GM12878 (cell line): ENCODE data around the gene LAMA4. TPM values are rescaled to one million over a fixed set of nuclear protein-coding genes. Genes with fewer than 3 reads are reported as not detected.

Experiments used
- ATAC-seq: fragments of 200-7000 bp; cut with Tn5 transposase; 3 replicates; pipeline ENCODE4 v1.9.1; 2020; ENCODE audit warnings: mild to moderate bottlenecking, moderate library complexity
- BruUV-seq: library from RNA; stranded (reverse); fragments of 400-500 nt; replicated peaks from 2 replicates; lab custom pipeline; 2021; lab: Mats Ljungman, UMichigan
- CTCF ChIA-PET: fragments of 300-600 bp; sonication (Branson Sonifier 250); formaldehyde crosslinking; extraction: SDS; loops from one replicate; lab custom pipeline; 2021; ENCODE audit warnings: inconsistent platforms; lab: Yijun Ruan, JAX
- POLR2A ChIA-PET: fragments of 350-600 bp; formaldehyde crosslinking; extraction: SDS; loops from one replicate; lab custom pipeline; 2021; ENCODE audit warnings: inconsistent platforms; lab: Charles Lee
- RAD21 ChIA-PET: fragments of 300-600 bp; sonication (Branson Sonifier 250); formaldehyde crosslinking; loops from one replicate; lab custom pipeline; 2023; ENCODE audit warnings: antibody characterized with exemption; ENCODE audit not compliant: unreplicated experiment; lab: Charles Lee
- SMC1A ChIA-PET: fragments of 300-600 bp; sonication (Branson Sonifier 250); formaldehyde crosslinking; loops from one replicate; lab custom pipeline; 2023; ENCODE audit not compliant: unreplicated experiment, uncharacterized antibody; lab: Charles Lee
- DNase-seq: peaks from one replicate; pipeline ENCODE4 v3.0.0-alpha.2; 2011; ENCODE audit warnings: low read depth, low spot score
- FAIRE-seq: peaks from 3 replicates; lab custom pipeline; 2011; peaks lifted over from hg19 to GRCh38; lab: Jason Lieb, UNC
- H2AFZ ChIP-seq: 2 replicates; pipeline ENCODE4 v1.6.0; 2011; ENCODE audit warnings: low read depth, low read length, control low read depth; ENCODE audit not compliant: control insufficient read depth
- H3K27ac ChIP-seq: 2 replicates; pipeline ENCODE4 v1.5.1; 2011; ENCODE audit warnings: control low read depth; ENCODE audit not compliant: control insufficient read depth, insufficient read depth
- H3K27me3 ChIP-seq, 2 experiments: replicated peaks in 1 of 2; 2 replicates each; pipeline versions ENCODE4 v1.6.0 to v1.6.1; 2011; ENCODE audit warnings: low read length in 1 of 2; ENCODE audit not compliant: control insufficient read depth in 2 of 2, insufficient read depth in 2 of 2
- H3K36me3 ChIP-seq, 2 experiments: 2 replicates each; pipeline ENCODE4 v1.5.1; 2011; ENCODE audit warnings: low read length in 1 of 2; ENCODE audit not compliant: control insufficient read depth in 2 of 2, insufficient read depth in 2 of 2
- H3K4me1 ChIP-seq: 2 replicates; pipeline ENCODE4 v1.6.1; 2011; ENCODE audit warnings: mild to moderate bottlenecking, low read length, moderate library complexity, mixed read lengths; ENCODE audit not compliant: control insufficient read depth, insufficient read depth
- H3K4me2 ChIP-seq: 2 replicates; pipeline ENCODE4 v1.6.0; 2011; ENCODE audit warnings: control low read depth; ENCODE audit not compliant: control insufficient read depth, insufficient read depth
- H3K4me3 ChIP-seq: fragments of 200-600 bp; sonication (generic); 2 replicates; pipeline ENCODE4 v1.5.1; 2016
- H3K79me2 ChIP-seq: 2 replicates; pipeline ENCODE4 v1.6.0; 2011; ENCODE audit warnings: low read length; ENCODE audit not compliant: control insufficient read depth, insufficient read depth
- H3K9ac ChIP-seq: 2 replicates; pipeline ENCODE4 v1.8.0; 2011; ENCODE audit warnings: low read length, control low read depth, mixed read lengths; ENCODE audit not compliant: control insufficient read depth, insufficient read depth
- H3K9me3 ChIP-seq: replicated peaks from 3 replicates; pipeline ENCODE4 v1.5.1; 2011; ENCODE audit warnings: mild to moderate bottlenecking, low read length; ENCODE audit not compliant: control insufficient read depth, insufficient read depth
- H4K20me1 ChIP-seq: 2 replicates; pipeline ENCODE4 v1.6.0; 2011; ENCODE audit not compliant: control insufficient read depth, insufficient read depth
- BCL11A ChIP-seq: IDR thresholded peaks from 2 replicates; pipeline ENCODE4 v1.6.1; 2011; ENCODE audit warnings: low read depth, low read length
- WGBS: methylation state at CpG from one replicate; pipeline ENCODE4 v1.1.6; 2016; ENCODE audit warnings: low lambda C conversion rate; ENCODE audit not compliant: insufficient replicate concordance, insufficient coverage; ENCODE audit errors: missing lambda C conversion rate; 5-methylcytosine and 5-hydroxymethylcytosine counted together
- in situ Hi-C: fragments of 300-500 bp; cut with MboI; formaldehyde crosslinking; loops from 9 replicates; pipeline ENCODE4 v1.14.3; 2018; ENCODE audit warnings: mixed read lengths
- intact Hi-C: fragments of 100-400 bp; cut with micrococcal nuclease; formaldehyde crosslinking; loops from one replicate; pipeline ENCODE4 v1.14.2; 2022; ENCODE audit not compliant: unreplicated experiment
- polyA plus RNA-seq, 11 experiments: library from polyadenylated mRNA; depleted of rRNA in 4 of 11; unstranded in 6 of 11; stranded (reverse) in 5 of 11; fragments of >200 nt; fragmentation: Nextera tagmentation in 4 of 11; fragmentation: Illumina TruSeq in 1 of 11; extraction: Ambion mirVana in 4 of 11; extraction: Trizol in 1 of 11; gene quantifications; 1 replicate in 1 of 11; 2 replicates in 10 of 11; pipeline versions ENCODE4 v1.2.1 to v1.2.3, GENCODE V29; 2011 to 2016; ENCODE audit warnings: inconsistent platforms in 2 of 11, missing spikeins in 2 of 11, low read depth in 1 of 11
- total RNA-seq, 4 experiments: library from RNA; depleted of rRNA in 3 of 4; stranded (reverse); fragments of >200 nt in 3 of 4; fragmentation: Illumina TruSeq in 1 of 4; extraction: Trizol in 1 of 4; gene quantifications; 2 replicates each; pipeline versions ENCODE4 v1.2.1 to v1.2.3, GENCODE V29; 2013 to 2021
- TF ChIP-seq, protein P1 (sequence below): fragments of 450-650 bp; IDR thresholded peaks from 2 replicates; pipeline ENCODE4 v1.6.1; 2017; ENCODE audit warnings: mild to moderate bottlenecking, moderate library complexity
- TF ChIP-seq, protein P2 (sequence below): fragments of 450-650 bp; IDR thresholded peaks from 2 replicates; pipeline ENCODE4 v1.6.1; 2016; ENCODE audit warnings: mild to moderate bottlenecking, moderate library complexity, borderline replicate concordance
- TF ChIP-seq, protein P3 (sequence below): fragments of 450-650 bp; IDR thresholded peaks from 2 replicates; pipeline ENCODE4 v1.6.1; 2017; ENCODE audit warnings: mild to moderate bottlenecking, moderate library complexity
- TF ChIP-seq, protein P4 (sequence below): IDR thresholded peaks from 2 replicates; pipeline ENCODE4 v1.6.1; 2012; ENCODE audit warnings: low read depth, low read length, improper control_type of control experiment

LAMA4 gene
- total and polyA plus RNA-seq, 10 of the 15 experiments (the other 5 are each of a cell fraction or from before 2014, with no cell fraction given), result 0.11 to 0.21 (median 0.14) TPM; not detected in 7

DNA sequence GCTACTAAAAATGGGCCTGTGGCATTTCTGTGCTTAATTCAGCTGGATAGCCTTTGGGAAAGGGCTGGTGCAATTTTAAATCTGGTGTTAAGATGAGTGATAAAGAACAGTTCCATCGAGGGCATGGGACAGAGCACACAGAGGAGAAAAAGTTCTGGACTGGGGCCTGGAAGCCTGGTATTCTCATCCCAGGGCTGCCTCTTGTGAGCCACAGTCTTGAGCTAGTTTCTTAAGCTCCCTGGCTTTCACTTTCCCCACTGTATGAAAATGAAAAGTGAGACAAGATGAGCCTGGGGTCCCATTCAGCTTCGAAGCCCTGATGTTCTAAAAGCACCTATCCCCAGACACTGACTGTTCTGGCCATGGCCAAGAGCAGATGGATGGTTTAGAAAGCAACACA, 14.3 kb upstream of the LAMA4 start (continued):
- TF ChIP-seq, protein P1, sequence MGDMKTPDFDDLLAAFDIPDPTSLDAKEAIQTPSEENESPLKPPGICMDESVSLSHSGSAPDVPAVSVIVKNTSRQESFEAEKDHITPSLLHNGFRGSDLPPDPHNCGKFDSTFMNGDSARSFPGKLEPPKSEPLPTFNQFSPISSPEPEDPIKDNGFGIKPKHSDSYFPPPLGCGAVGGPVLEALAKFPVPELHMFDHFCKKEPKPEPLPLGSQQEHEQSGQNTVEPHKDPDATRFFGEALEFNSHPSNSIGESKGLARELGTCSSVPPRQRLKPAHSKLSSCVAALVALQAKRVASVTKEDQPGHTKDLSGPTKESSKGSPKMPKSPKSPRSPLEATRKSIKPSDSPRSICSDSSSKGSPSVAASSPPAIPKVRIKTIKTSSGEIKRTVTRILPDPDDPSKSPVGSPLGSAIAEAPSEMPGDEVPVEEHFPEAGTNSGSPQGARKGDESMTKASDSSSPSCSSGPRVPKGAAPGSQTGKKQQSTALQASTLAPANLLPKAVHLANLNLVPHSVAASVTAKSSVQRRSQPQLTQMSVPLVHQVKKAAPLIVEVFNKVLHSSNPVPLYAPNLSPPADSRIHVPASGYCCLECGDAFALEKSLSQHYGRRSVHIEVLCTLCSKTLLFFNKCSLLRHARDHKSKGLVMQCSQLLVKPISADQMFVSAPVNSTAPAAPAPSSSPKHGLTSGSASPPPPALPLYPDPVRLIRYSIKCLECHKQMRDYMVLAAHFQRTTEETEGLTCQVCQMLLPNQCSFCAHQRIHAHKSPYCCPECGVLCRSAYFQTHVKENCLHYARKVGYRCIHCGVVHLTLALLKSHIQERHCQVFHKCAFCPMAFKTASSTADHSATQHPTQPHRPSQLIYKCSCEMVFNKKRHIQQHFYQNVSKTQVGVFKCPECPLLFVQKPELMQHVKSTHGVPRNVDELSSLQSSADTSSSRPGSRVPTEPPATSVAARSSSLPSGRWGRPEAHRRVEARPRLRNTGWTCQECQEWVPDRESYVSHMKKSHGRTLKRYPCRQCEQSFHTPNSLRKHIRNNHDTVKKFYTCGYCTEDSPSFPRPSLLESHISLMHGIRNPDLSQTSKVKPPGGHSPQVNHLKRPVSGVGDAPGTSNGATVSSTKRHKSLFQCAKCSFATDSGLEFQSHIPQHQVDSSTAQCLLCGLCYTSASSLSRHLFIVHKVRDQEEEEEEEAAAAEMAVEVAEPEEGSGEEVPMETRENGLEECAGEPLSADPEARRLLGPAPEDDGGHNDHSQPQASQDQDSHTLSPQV, result no peak
- TF ChIP-seq, all 136 proteins: peak for 0

DNA sequence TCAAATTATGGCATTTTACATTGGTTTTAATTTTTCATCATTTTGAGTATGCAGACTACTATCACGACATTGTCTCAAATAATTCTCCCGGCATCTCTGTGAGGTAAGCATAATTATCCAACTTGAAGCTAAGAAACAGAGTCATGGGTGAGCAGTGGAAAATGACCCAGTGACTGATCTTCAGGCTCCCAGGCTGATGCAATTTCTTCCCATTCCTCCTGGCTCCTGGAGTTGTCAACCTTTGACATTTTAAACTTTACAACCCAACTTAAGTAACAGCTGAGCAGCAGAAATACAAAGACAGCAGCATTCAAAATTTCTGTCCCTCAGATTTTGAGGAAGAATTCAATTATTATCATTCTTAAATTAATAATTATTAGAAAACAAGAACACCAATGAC, 13.7 kb upstream of the LAMA4 start:
- Histone ChIP-seq H3K9me3 (no peaks in the 10 kb centered on the region), H3K36me3 (no peaks in the 10 kb centered on the region), H4K20me1 (no peaks in the 10 kb centered on the region), H3K27ac (no peak overlapping the region), H3K4me3 (no peak overlapping the region), H3K9ac (no peak overlapping the region), H3K27me3 (no peaks in the 10 kb centered on the region), H2AFZ (no peak overlapping the region), H3K4me2 (no peak overlapping the region), H3K4me1 (no peaks in the 10 kb centered on the region), H3K79me2 (no peaks in the 10 kb centered on the region)
- ATAC-seq (no peak), DNase-seq (no peak), FAIRE-seq (no peak)
- ChIA-PET POLR2A (interaction anchor here (0.5 kb wide), 1 partner anchor 1315 kb away, joined by 4 read pairs; no protein-coding TSS in a partner anchor), CTCF (no interaction called here), SMC1A (interaction anchor here (1.0 kb wide), 1 partner anchor 11 kb away, joined by 3 read pairs; no protein-coding TSS in a partner anchor), RAD21 (interaction anchor here (1.0 kb wide), 1 partner anchor 37 kb away, joined by 3 read pairs; no protein-coding TSS in a partner anchor)
- intact Hi-C loops, result no loop called here
- BruUV-seq, result no TSS peak
- in situ Hi-C loops, result no loop called here
- 91% methylated on average over 2 of the region's 2 CpGs for WGBS
- no peak for TF ChIP-seq BCL11A
- TF ChIP-seq, protein P2, sequence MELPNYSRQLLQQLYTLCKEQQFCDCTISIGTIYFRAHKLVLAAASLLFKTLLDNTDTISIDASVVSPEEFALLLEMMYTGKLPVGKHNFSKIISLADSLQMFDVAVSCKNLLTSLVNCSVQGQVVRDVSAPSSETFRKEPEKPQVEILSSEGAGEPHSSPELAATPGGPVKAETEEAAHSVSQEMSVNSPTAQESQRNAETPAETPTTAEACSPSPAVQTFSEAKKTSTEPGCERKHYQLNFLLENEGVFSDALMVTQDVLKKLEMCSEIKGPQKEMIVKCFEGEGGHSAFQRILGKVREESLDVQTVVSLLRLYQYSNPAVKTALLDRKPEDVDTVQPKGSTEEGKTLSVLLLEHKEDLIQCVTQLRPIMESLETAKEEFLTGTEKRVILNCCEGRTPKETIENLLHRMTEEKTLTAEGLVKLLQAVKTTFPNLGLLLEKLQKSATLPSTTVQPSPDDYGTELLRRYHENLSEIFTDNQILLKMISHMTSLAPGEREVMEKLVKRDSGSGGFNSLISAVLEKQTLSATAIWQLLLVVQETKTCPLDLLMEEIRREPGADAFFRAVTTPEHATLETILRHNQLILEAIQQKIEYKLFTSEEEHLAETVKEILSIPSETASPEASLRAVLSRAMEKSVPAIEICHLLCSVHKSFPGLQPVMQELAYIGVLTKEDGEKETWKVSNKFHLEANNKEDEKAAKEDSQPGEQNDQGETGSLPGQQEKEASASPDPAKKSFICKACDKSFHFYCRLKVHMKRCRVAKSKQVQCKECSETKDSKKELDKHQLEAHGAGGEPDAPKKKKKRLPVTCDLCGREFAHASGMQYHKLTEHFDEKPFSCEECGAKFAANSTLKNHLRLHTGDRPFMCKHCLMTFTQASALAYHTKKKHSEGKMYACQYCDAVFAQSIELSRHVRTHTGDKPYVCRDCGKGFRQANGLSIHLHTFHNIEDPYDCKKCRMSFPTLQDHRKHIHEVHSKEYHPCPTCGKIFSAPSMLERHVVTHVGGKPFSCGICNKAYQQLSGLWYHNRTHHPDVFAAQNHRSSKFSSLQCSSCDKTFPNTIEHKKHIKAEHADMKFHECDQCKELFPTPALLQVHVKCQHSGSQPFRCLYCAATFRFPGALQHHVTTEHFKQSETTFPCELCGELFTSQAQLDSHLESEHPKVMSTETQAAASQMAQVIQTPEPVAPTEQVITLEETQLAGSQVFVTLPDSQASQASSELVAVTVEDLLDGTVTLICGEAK, result no peak
- TF ChIP-seq, protein P3, sequence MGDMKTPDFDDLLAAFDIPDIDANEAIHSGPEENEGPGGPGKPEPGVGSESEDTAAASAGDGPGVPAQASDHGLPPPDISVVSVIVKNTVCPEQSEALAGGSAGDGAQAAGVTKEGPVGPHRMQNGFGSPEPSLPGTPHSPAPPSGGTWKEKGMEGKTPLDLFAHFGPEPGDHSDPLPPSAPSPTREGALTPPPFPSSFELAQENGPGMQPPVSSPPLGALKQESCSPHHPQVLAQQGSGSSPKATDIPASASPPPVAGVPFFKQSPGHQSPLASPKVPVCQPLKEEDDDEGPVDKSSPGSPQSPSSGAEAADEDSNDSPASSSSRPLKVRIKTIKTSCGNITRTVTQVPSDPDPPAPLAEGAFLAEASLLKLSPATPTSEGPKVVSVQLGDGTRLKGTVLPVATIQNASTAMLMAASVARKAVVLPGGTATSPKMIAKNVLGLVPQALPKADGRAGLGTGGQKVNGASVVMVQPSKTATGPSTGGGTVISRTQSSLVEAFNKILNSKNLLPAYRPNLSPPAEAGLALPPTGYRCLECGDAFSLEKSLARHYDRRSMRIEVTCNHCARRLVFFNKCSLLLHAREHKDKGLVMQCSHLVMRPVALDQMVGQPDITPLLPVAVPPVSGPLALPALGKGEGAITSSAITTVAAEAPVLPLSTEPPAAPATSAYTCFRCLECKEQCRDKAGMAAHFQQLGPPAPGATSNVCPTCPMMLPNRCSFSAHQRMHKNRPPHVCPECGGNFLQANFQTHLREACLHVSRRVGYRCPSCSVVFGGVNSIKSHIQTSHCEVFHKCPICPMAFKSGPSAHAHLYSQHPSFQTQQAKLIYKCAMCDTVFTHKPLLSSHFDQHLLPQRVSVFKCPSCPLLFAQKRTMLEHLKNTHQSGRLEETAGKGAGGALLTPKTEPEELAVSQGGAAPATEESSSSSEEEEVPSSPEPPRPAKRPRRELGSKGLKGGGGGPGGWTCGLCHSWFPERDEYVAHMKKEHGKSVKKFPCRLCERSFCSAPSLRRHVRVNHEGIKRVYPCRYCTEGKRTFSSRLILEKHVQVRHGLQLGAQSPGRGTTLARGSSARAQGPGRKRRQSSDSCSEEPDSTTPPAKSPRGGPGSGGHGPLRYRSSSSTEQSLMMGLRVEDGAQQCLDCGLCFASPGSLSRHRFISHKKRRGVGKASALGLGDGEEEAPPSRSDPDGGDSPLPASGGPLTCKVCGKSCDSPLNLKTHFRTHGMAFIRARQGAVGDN, result no peak
- TF ChIP-seq, protein P4, sequence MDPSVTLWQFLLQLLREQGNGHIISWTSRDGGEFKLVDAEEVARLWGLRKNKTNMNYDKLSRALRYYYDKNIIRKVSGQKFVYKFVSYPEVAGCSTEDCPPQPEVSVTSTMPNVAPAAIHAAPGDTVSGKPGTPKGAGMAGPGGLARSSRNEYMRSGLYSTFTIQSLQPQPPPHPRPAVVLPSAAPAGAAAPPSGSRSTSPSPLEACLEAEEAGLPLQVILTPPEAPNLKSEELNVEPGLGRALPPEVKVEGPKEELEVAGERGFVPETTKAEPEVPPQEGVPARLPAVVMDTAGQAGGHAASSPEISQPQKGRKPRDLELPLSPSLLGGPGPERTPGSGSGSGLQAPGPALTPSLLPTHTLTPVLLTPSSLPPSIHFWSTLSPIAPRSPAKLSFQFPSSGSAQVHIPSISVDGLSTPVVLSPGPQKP, result no peak
